Measurements from ENCODE around the gene GPT2.

GRCh38 chr16:46954562-46954961 is 70.4 kb downstream of the GPT2 start:
- TF ChIP-seq, protein P1, sequence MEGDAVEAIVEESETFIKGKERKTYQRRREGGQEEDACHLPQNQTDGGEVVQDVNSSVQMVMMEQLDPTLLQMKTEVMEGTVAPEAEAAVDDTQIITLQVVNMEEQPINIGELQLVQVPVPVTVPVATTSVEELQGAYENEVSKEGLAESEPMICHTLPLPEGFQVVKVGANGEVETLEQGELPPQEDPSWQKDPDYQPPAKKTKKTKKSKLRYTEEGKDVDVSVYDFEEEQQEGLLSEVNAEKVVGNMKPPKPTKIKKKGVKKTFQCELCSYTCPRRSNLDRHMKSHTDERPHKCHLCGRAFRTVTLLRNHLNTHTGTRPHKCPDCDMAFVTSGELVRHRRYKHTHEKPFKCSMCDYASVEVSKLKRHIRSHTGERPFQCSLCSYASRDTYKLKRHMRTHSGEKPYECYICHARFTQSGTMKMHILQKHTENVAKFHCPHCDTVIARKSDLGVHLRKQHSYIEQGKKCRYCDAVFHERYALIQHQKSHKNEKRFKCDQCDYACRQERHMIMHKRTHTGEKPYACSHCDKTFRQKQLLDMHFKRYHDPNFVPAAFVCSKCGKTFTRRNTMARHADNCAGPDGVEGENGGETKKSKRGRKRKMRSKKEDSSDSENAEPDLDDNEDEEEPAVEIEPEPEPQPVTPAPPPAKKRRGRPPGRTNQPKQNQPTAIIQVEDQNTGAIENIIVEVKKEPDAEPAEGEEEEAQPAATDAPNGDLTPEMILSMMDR (IDR thresholded peaks at IDR 0.05) = no peak
- no peak for TF ChIP-seq POLR2AphosphoS5 (IDR thresholded peaks at IDR 0.05)
- no peak for TF ChIP-seq EP300 (IDR thresholded peaks at IDR 0.05)
